BLaER1 treated with 17β-estradiol and CSF1 and Interleukin-3, amounts not matched to agents 10 nM and 100 nM (cell line): ENCODE results near the gene ITGAD.
"Not testable (repeated sequence)": the region's sequence is repeated elsewhere in the genome, so short reads cannot be mapped to it uniquely, and the experiment has no call there.

Source experiments
- H3K27ac ChIP-seq, 11 experiments: shearing (Covaris generic); formaldehyde crosslinking; 2 replicates each; pipeline ENCODE4 v1.8.1; 2022
- H3K27me3 ChIP-seq, 11 experiments: shearing (Covaris generic); formaldehyde crosslinking; 2 replicates each; pipeline ENCODE4 v1.8.1; 2022
- H3K36me3 ChIP-seq, 11 experiments: shearing (Covaris generic); formaldehyde crosslinking; 2 replicates each; pipeline ENCODE4 v1.8.1; 2022
- H3K4me1 ChIP-seq, 10 experiments: shearing (Covaris generic); formaldehyde crosslinking; 2 replicates each; pipeline ENCODE4 v1.8.1; 2022
- H3K4me2 ChIP-seq, 11 experiments: shearing (Covaris generic); formaldehyde crosslinking; 2 replicates each; pipeline ENCODE4 v1.8.1; 2022
- H3K4me3 ChIP-seq, 10 experiments: shearing (Covaris generic); formaldehyde crosslinking; 2 replicates each; pipeline ENCODE4 v1.8.1; 2022
- H3K9ac ChIP-seq, 11 experiments: shearing (Covaris generic); formaldehyde crosslinking; 2 replicates each; pipeline ENCODE4 v1.8.1; 2022
- H3K9me3 ChIP-seq, 11 experiments: shearing (Covaris generic); formaldehyde crosslinking; replicated peaks in 1 of 11; 2 replicates each; pipeline ENCODE4 v1.8.1; 2022
- H4K20me1 ChIP-seq, 11 experiments: shearing (Covaris generic); formaldehyde crosslinking; 2 replicates each; pipeline ENCODE4 v1.8.1; 2022
- Cebpa-rat ChIP-seq, 11 experiments: shearing (Covaris generic); IDR thresholded peaks; 2 replicates each; pipeline ENCODE4 v1.8.1; 2022

The ITGAD gene

GRCh38 chr16:31436221-31437045 is 43.3 kb downstream of the ITGAD start:
- Histone ChIP-seq H4K20me1 (no peaks in the 10 kb centered on the region), H3K4me1 (peaks cover 0 to 7% (median 0%) of the 10 kb centered on the region in 10 experiments; a peak in 6 of 20 replicates), H3K4me3 (no peak overlapping the region), H3K27ac (no peak overlapping the region), H3K9me3 (no peaks in the 10 kb centered on the region), H3K4me2 (no peak overlapping the region), H3K27me3 (no peaks in the 10 kb centered on the region), H3K36me3 (no peaks in the 10 kb centered on the region), H3K9ac (no peak overlapping the region)
- TF ChIP-seq Cebpa-rat (IDR thresholded peaks at IDR 0.05), result no peak

GRCh38 chr16:31438414-31438813 is 45.3 kb downstream of the ITGAD start:
- no peak overlapping the region for H3K9ac ChIP-seq
- no peaks in the 10 kb centered on the region for H3K9me3 ChIP-seq
- no peak overlapping the region for H3K27ac ChIP-seq
- H4K20me1 ChIP-seq, result no peaks in the 10 kb centered on the region
- peaks cover 6 to 17% (median 10%) of the 10 kb centered on the region in 10 experiments; a peak in 16 of 20 replicates for H3K4me1 ChIP-seq
- H3K4me2 ChIP-seq, result no peak overlapping the region
- TF ChIP-seq Cebpa-rat (IDR thresholded peaks at IDR 0.05), result no peak
- no peak overlapping the region for H3K4me3 ChIP-seq
- no peaks in the 10 kb centered on the region for H3K27me3 ChIP-seq
- H3K36me3 ChIP-seq, result no peaks in the 10 kb centered on the region

GRCh38 chr16:31439023-31439422 is 45.9 kb downstream of the ITGAD start:
- H3K4me3 ChIP-seq, result not testable (repeated sequence)

DNA sequence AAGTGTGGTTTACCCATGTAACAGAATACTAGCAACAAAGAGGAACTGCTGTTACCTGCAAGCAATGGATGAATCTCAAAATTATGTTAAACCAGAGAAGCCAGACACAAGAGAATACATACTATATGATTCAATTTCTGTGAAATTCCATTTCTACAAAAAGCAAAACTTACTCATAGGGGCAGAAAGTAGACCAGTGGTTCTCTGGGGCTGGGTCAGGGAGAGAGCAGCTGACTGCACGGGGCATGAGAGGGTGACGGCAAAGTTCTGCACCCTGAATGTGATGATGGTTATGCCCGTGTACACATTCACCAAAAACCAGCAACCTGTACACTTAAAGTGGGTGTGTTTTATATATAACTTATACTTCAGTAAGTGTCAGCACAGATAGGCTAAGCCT is 46.4 kb downstream of the ITGAD start:
- H3K4me1 ChIP-seq, result peaks cover 6 to 17% (median 10%) of the 10 kb centered on the region in 10 experiments; a peak in 16 of 20 replicates
- H3K4me2 ChIP-seq, result peak overlapping the region in 3 of 11 experiments; percentile 16 to 36 (median 31); a peak in 5 of 22 replicates
- no peak overlapping the region for H3K9ac ChIP-seq
- no peaks in the 10 kb centered on the region for H3K36me3 ChIP-seq
- H4K20me1 ChIP-seq, result no peaks in the 10 kb centered on the region
- H3K27ac ChIP-seq, result no peak overlapping the region
- no peak for TF ChIP-seq Cebpa-rat (IDR thresholded peaks at IDR 0.05)
- no peak overlapping the region for H3K4me3 ChIP-seq
- H3K27me3 ChIP-seq, result no peaks in the 10 kb centered on the region
- H3K9me3 ChIP-seq, result no peaks in the 10 kb centered on the region

More at GRCh38 chr16:31439023-31439422, 45.9 kb downstream of the ITGAD start:
- not testable (repeated sequence) for H3K27ac ChIP-seq, H4K20me1 ChIP-seq, H3K36me3 ChIP-seq, H3K9ac ChIP-seq, H3K9me3 ChIP-seq, H3K27me3 ChIP-seq
- Histone ChIP-seq H3K4me2 (peak overlapping the region in 3 of 11 experiments; percentile 16 to 36 (median 31); a peak in 5 of 22 replicates), H3K4me1 (peaks cover 6 to 17% (median 10%) of the 10 kb centered on the region in 10 experiments; a peak in 16 of 20 replicates)

- Histone ChIP-seq H3K9me3 (peaks cover 2 to 7% (median 3%) of the 10 kb centered on the region in 11 experiments), H4K20me1 (no peaks in the 10 kb centered on the region), H3K27ac (no peak overlapping the region), H3K4me3 (no peak overlapping the region), H3K36me3 (peaks cover 0 to 3% (median 0%) of the 10 kb centered on the region in 11 experiments; a peak in 1 of 22 replicates), H3K4me1 (peaks cover 6 to 17% (median 10%) of the 10 kb centered on the region in 10 experiments; a peak in 16 of 20 replicates), H3K9ac (no peak overlapping the region), H3K27me3 (no peaks in the 10 kb centered on the region), H3K4me2 (no peak overlapping the region)
- no peak for TF ChIP-seq Cebpa-rat (IDR thresholded peaks at IDR 0.05)
Measured at GRCh38 chr16:31440516-31441184, 47.5 kb downstream of the ITGAD start.

DNA sequence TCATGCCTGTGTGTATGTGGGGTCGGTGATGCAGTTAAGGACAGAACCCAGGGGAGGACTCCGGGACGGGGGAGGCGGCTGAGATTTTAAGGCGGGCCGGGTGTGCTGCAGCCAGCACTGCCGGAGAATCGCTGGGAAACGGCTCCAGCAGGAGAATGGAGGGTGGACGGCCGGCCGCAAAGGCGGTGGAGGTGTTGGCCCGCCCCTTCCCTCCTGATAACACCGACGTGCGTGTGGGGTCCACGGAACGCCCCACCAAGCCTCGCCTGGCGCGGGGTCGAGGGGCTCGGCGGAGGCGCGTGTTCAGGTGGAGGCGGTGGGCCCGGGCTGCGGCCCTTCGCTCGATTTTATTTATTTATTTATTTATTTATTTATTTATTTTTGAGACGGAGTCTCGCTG is 48.8 kb downstream of the ITGAD start:
- peaks cover 11 to 16% (median 12%) of the 10 kb centered on the region in 11 experiments for H3K9me3 ChIP-seq
- H3K36me3 ChIP-seq, result peaks cover 0 to 8% (median 0%) of the 10 kb centered on the region in 11 experiments; a peak in 3 of 22 replicates
- TF ChIP-seq Cebpa-rat (IDR thresholded peaks at IDR 0.05), result no peak
- H4K20me1 ChIP-seq, result no peaks in the 10 kb centered on the region
- peak overlapping the region in 7 of 11 experiments; percentile 74 to 86 (median 83); a peak in 10 of 22 replicates for H3K27ac ChIP-seq
- peaks cover 6 to 17% (median 10%) of the 10 kb centered on the region in 10 experiments; a peak in 16 of 20 replicates for H3K4me1 ChIP-seq
- H3K4me3 ChIP-seq, result peak overlapping the region in 9 of 10 experiments; percentile 71 to 87 (median 75); a peak in 18 of 20 replicates
- H3K9ac ChIP-seq, result peak overlapping the region in 9 of 11 experiments; percentile 80 to 88 (median 84); a peak in 17 of 22 replicates
- peak overlapping the region; percentile 83 to 98 (median 88); a peak in 21 of 22 replicates for H3K4me2 ChIP-seq
- no peaks in the 10 kb centered on the region for H3K27me3 ChIP-seq

DNA sequence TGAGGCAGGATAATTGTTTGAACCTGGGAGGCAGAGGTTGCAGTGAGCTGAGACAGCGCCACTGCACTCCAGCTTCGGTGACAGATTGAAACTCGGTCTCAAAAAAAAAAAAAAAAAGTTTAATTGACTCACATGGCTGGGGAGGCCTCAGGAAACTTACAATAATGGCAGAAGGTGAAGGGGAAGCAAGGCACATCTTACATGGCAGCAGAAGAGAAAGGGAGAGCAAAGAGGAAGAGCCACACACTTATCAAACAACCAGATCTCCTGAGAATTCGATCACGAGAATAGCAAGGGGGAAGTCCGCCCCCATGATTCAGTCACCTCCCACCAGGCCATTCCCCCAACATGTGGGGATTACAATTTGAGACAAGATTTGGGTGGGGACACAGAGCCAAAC is 52.8 kb downstream of the ITGAD start:
- peaks cover 11 to 16% (median 12%) of the 10 kb centered on the region in 11 experiments for H3K9me3 ChIP-seq
- 0 out of 20 replicates have a peak overlapping the region, but pooled peaks of 1 of the 10 experiments have one; percentile 4 for H3K4me3 ChIP-seq
- not testable (repeated sequence) for H4K20me1 ChIP-seq, H3K4me2 ChIP-seq, H3K27ac ChIP-seq, H3K27me3 ChIP-seq, H3K36me3 ChIP-seq, H3K9ac ChIP-seq
- H3K4me1 ChIP-seq, result peaks cover 0 to 12% (median 9%) of the 10 kb centered on the region in 10 experiments; a peak in 15 of 20 replicates

- H3K4me3 ChIP-seq, result no peak overlapping the region
- peaks cover 0 to 10% (median 0%) of the 10 kb centered on the region in 11 experiments; a peak in 5 of 22 replicates for H3K36me3 ChIP-seq
- H3K9ac ChIP-seq, result no peak overlapping the region
- H4K20me1 ChIP-seq, result peaks cover 13 to 56% (median 47%) of the 10 kb centered on the region in 11 experiments; a peak in 21 of 22 replicates
- H3K9me3 ChIP-seq, result peaks cover 2 to 5% (median 4%) of the 10 kb centered on the region in 11 experiments
- no peaks in the 10 kb centered on the region for H3K27me3 ChIP-seq
- H3K4me1 ChIP-seq, result peaks cover 27 to 51% (median 45%) of the 10 kb centered on the region in 10 experiments
- H3K4me2 ChIP-seq, result peak overlapping the region in 4 of 11 experiments; percentile 5 to 43 (median 24); a peak in 3 of 22 replicates
- TF ChIP-seq Cebpa-rat (IDR thresholded peaks at IDR 0.05), result no peak
- no peak overlapping the region for H3K27ac ChIP-seq
Measured at GRCh38 chr16:31451201-31451600, 58.1 kb downstream of the ITGAD start.
